SK-N-SH (cell line): ENCODE results near the gene PICK1.
"Not testable (repeated sequence)": the region's sequence is repeated elsewhere in the genome, so short reads cannot be mapped to it uniquely, and the experiment has no call there.

Experiments used
- CHD2 ChIP-seq: fragments of 150-350 bp; IDR thresholded peaks from 2 replicates; pipeline ENCODE4 v1.6.1; 2018; ENCODE audit warnings: low read length; ENCODE audit not compliant: partially characterized antibody
- EP300 ChIP-seq, 2 experiments: IDR thresholded peaks; 2 replicates each; pipeline versions ENCODE4 v1.4.0 to v1.6.1; 2012; ENCODE audit warnings: borderline replicate concordance in 1 of 2, low read depth in 1 of 2, low read length in 1 of 2
- FOXM1 ChIP-seq: IDR thresholded peaks from 2 replicates; pipeline ENCODE4 v1.4.0; 2012; ENCODE audit warnings: low read depth, mild to moderate bottlenecking
- RFX5 ChIP-seq: IDR thresholded peaks from 2 replicates; pipeline ENCODE4 v1.6.1; 2012; ENCODE audit warnings: mild to moderate bottlenecking, improper control_type of control experiment, low read length
- SIN3A ChIP-seq: IDR thresholded peaks from 2 replicates; pipeline ENCODE4 v1.6.1; 2012; ENCODE audit warnings: low read depth, mild to moderate bottlenecking, low read length, moderate library complexity, borderline replicate concordance
- TEAD4 ChIP-seq: IDR thresholded peaks from 2 replicates; pipeline ENCODE4 v1.4.0; 2012; ENCODE audit warnings: mild to moderate bottlenecking, borderline replicate concordance; ENCODE audit not compliant: insufficient read depth
- USF1 ChIP-seq: IDR thresholded peaks from 2 replicates; pipeline ENCODE4 v1.4.0; 2012; ENCODE audit warnings: low read depth, borderline replicate concordance
- TF ChIP-seq, protein P1 (sequence below): fragments of 200-600 bp; sonication (generic); IDR thresholded peaks from 2 replicates; pipeline ENCODE4 v1.6.1; 2017; ENCODE audit warnings: antibody characterized with exemption, mild to moderate bottlenecking, moderate library complexity
- TF ChIP-seq, protein P2 (sequence below): IDR thresholded peaks from 2 replicates; pipeline ENCODE4 v1.6.1; 2012; ENCODE audit warnings: mild to moderate bottlenecking, low read depth, low read length, moderate library complexity

DNA sequence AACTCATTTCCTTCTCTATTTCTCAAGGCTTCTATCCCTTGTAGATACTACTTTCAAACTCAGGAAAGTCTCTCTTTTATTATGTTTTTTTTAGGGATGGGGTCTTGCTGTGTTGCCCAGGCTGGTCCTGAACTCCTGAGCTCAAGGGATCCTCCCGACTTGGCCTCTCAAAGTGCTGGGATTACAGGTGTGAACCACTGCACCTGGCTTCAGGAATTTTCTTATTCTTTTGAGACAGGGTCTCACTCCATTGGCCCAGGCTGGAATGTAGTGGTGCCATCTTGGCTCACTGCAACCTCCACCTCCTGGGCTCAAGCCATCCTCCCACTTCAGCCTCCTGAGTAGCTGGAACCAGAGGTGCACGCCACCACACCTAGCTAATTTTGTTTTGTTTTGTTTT is 22.0 kb downstream of the PICK1 start:
- TF ChIP-seq, protein P1, sequence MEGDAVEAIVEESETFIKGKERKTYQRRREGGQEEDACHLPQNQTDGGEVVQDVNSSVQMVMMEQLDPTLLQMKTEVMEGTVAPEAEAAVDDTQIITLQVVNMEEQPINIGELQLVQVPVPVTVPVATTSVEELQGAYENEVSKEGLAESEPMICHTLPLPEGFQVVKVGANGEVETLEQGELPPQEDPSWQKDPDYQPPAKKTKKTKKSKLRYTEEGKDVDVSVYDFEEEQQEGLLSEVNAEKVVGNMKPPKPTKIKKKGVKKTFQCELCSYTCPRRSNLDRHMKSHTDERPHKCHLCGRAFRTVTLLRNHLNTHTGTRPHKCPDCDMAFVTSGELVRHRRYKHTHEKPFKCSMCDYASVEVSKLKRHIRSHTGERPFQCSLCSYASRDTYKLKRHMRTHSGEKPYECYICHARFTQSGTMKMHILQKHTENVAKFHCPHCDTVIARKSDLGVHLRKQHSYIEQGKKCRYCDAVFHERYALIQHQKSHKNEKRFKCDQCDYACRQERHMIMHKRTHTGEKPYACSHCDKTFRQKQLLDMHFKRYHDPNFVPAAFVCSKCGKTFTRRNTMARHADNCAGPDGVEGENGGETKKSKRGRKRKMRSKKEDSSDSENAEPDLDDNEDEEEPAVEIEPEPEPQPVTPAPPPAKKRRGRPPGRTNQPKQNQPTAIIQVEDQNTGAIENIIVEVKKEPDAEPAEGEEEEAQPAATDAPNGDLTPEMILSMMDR = not testable (repeated sequence)
- TF ChIP-seq CHD2; USF1; FOXM1; RFX5; SIN3A; TEAD4; EP300 (IDR thresholded peaks at IDR 0.05; ENCODE audit: borderline replicate concordance in 1 of 2, low read depth in 1 of 2, low read length in 1 of 2): not testable (repeated sequence)
- TF ChIP-seq, protein P2, sequence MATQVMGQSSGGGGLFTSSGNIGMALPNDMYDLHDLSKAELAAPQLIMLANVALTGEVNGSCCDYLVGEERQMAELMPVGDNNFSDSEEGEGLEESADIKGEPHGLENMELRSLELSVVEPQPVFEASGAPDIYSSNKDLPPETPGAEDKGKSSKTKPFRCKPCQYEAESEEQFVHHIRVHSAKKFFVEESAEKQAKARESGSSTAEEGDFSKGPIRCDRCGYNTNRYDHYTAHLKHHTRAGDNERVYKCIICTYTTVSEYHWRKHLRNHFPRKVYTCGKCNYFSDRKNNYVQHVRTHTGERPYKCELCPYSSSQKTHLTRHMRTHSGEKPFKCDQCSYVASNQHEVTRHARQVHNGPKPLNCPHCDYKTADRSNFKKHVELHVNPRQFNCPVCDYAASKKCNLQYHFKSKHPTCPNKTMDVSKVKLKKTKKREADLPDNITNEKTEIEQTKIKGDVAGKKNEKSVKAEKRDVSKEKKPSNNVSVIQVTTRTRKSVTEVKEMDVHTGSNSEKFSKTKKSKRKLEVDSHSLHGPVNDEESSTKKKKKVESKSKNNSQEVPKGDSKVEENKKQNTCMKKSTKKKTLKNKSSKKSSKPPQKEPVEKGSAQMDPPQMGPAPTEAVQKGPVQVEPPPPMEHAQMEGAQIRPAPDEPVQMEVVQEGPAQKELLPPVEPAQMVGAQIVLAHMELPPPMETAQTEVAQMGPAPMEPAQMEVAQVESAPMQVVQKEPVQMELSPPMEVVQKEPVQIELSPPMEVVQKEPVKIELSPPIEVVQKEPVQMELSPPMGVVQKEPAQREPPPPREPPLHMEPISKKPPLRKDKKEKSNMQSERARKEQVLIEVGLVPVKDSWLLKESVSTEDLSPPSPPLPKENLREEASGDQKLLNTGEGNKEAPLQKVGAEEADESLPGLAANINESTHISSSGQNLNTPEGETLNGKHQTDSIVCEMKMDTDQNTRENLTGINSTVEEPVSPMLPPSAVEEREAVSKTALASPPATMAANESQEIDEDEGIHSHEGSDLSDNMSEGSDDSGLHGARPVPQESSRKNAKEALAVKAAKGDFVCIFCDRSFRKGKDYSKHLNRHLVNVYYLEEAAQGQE = not testable (repeated sequence)
